ENCODE data around the gene TFDP2. TPM values are rescaled to one million over a fixed set of nuclear protein-coding genes. Genes with fewer than 3 reads are reported as not detected.

The TFDP2 gene
- total RNA-seq, 1 experiment from 2014 or later = 48.2 TPM

- TF ChIP-seq ZNF532 (CRISPR knock-in tag; IDR thresholded peaks at IDR 0.05; ENCODE audit: borderline replicate concordance) (no peak), CDX4 (CRISPR knock-in tag; IDR thresholded peaks at IDR 0.05; ENCODE audit: borderline replicate concordance) (no peak), EMX1 (CRISPR knock-in tag; IDR thresholded peaks at IDR 0.05) (no peak)
- TF ChIP-seq, protein P1, sequence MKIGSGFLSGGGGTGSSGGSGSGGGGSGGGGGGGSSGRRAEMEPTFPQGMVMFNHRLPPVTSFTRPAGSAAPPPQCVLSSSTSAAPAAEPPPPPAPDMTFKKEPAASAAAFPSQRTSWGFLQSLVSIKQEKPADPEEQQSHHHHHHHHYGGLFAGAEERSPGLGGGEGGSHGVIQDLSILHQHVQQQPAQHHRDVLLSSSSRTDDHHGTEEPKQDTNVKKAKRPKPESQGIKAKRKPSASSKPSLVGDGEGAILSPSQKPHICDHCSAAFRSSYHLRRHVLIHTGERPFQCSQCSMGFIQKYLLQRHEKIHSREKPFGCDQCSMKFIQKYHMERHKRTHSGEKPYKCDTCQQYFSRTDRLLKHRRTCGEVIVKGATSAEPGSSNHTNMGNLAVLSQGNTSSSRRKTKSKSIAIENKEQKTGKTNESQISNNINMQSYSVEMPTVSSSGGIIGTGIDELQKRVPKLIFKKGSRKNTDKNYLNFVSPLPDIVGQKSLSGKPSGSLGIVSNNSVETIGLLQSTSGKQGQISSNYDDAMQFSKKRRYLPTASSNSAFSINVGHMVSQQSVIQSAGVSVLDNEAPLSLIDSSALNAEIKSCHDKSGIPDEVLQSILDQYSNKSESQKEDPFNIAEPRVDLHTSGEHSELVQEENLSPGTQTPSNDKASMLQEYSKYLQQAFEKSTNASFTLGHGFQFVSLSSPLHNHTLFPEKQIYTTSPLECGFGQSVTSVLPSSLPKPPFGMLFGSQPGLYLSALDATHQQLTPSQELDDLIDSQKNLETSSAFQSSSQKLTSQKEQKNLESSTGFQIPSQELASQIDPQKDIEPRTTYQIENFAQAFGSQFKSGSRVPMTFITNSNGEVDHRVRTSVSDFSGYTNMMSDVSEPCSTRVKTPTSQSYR (CRISPR knock-in tag; IDR thresholded peaks at IDR 0.05) = no peak
- TF ChIP-seq, protein P2, sequence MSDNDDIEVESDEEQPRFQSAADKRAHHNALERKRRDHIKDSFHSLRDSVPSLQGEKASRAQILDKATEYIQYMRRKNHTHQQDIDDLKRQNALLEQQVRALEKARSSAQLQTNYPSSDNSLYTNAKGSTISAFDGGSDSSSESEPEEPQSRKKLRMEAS (CRISPR knock-in tag; IDR thresholded peaks at IDR 0.05) = no peak
- TF ChIP-seq, protein P3, sequence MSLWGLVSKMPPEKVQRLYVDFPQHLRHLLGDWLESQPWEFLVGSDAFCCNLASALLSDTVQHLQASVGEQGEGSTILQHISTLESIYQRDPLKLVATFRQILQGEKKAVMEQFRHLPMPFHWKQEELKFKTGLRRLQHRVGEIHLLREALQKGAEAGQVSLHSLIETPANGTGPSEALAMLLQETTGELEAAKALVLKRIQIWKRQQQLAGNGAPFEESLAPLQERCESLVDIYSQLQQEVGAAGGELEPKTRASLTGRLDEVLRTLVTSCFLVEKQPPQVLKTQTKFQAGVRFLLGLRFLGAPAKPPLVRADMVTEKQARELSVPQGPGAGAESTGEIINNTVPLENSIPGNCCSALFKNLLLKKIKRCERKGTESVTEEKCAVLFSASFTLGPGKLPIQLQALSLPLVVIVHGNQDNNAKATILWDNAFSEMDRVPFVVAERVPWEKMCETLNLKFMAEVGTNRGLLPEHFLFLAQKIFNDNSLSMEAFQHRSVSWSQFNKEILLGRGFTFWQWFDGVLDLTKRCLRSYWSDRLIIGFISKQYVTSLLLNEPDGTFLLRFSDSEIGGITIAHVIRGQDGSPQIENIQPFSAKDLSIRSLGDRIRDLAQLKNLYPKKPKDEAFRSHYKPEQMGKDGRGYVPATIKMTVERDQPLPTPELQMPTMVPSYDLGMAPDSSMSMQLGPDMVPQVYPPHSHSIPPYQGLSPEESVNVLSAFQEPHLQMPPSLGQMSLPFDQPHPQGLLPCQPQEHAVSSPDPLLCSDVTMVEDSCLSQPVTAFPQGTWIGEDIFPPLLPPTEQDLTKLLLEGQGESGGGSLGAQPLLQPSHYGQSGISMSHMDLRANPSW (CRISPR knock-in tag; conservative IDR thresholded peaks at IDR 0.05; ENCODE audit: low read depth) = no peak
These were observed 32.1 kb downstream of the TFDP2 start (continued) for GRCh38 chr3:142117056-142117851.

DNA sequence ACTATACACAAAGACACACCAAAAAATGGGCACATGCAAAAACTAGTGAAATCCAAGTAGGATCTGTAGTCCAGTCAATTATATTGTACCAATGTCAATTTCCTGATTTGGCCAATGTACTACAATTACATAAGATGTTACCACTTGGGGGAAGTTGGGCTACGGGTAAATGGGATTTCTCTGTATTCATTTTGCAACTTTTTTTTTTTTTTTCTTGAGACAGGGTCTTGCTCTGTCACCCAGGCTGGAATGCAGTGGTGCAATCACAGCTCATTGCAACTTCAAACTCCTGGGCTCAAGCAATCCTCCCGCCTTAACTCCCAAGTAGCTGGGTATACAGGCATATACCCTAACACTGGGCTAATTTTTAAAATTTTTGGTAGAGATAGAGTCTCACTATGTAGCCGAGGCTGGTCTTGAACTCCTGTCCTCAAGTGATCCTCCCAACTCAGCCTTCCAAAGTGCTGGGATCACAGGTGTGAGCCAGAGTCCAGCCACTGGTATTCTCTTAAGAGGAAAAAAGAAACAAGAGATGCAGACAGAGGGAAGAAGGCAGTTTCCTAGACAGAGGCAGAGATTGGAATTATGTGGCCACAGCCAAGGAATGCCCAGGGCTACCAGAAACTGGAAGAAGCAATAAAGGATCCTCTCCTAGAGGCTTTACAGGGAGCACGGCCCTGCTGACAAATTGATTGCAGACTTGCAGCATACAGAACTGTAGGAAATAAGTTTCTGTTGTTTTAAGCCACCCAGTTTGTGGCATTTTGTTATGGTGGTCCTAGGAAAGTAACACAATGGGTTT lies 33.3 kb downstream of the TFDP2 start:
- Mint-ChIP-seq H3K27ac (no peak overlapping the region; the same call in 1 of the 2 replicates), H3K27me3 (ENCODE audit: low read depth) (no peaks in the 10 kb centered on the region), H3K4me3 (no peak overlapping the region), H3K9me3 (no peaks in the 10 kb centered on the region; the same call in 1 of the 2 replicates), H3K4me1 (peaks cover 7% of the 10 kb centered on the region), H3K36me3 (no peaks in the 10 kb centered on the region)
- CTCF ChIA-PET = no interaction called here
- no peak for DNase-seq (ENCODE audit: low spot score)
- POLR2A ChIA-PET = no interaction called here
- ATAC-seq = no peak
- no peak for TF ChIP-seq RORB (CRISPR knock-in tag; IDR thresholded peaks at IDR 0.05)
- TF ChIP-seq, protein P3 (CRISPR knock-in tag; conservative IDR thresholded peaks at IDR 0.05; ENCODE audit: low read depth) = no peak
- TF ChIP-seq ETV6 (CRISPR knock-in tag; IDR thresholded peaks at IDR 0.05) = no peak
- no peak for TF ChIP-seq FOXK1 (CRISPR knock-in tag; IDR thresholded peaks at IDR 0.05)
- TF ChIP-seq TEAD4 (CRISPR knock-in tag; IDR thresholded peaks at IDR 0.05) = no peak
- no peak for TF ChIP-seq ZNF425 (CRISPR knock-in tag; conservative IDR thresholded peaks at IDR 0.05)
- no peak for TF ChIP-seq PREB (CRISPR knock-in tag; IDR thresholded peaks at IDR 0.05; ENCODE audit: borderline replicate concordance)
- no peak for TF ChIP-seq GTF2I (CRISPR knock-in tag; conservative IDR thresholded peaks at IDR 0.05)
- TF ChIP-seq ATF1 (CRISPR knock-in tag; IDR thresholded peaks at IDR 0.05) = no peak

Data from WTC11 (cell line).